Posterior cingulate gyrus (tissue), 11 donors: ENCODE measurements around the gene CDC123.
A peak's percentile ranks its signal among the peaks of the same experiment; 100 is the strongest.
"Not testable (repeated sequence)": the region's sequence is repeated elsewhere in the genome, so short reads cannot be mapped to it uniquely, and the experiment has no call there.

ENCODE experiments used
- DNase-seq, 10 donors: peaks; one replicate each; pipeline versions ENCODE4 v3.0.0 to v3.0.0-alpha.2; 2020 to 2021; ENCODE audit warnings: mixed read lengths in 3 of 10
- intact Hi-C: fragments of 100-400 bp; cut with DNase I; formaldehyde crosslinking; loops from one replicate; pipeline ENCODE4 v1.15.1; 2023

Gene CDC123

DNA sequence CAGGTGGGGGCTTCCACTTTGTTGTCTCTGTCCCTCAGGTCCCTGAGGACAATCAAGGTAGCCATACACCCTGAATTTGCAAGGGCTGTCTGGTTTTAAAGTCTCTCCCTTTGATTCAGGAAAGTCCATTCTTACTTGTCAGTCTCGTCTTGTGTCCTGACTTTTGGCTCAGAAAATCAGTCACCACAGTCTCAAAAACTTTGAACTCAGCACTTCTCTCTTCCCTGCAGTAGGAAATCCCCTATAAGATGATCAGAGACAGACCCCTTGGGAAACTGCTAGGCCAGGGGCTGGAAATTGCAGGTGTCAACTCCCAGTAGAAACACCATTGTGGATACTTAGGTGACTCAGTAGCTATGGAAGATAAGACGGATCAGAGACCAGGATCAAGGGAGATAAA lies 73.1 kb downstream of the CDC123 start:
- intact Hi-C loops, result loop anchor here (5.0 kb wide), 1 partner anchor 78 kb away; the partner anchor contains the start of gene CAMK1D
- no peak for DNase-seq

GRCh38 chr10:12271210-12271540 lies 75.2 kb downstream of the CDC123 start:
- peak in 1 of 10 donors; percentile 33 for DNase-seq
- intact Hi-C loops, result no loop called here

- intact Hi-C loops, result not testable (repeated sequence)
- DNase-seq, result peak in 2 of 10 donors; percentile 11 to 42
These were observed 81.9 kb downstream of the CDC123 start for GRCh38 chr10:12277862-12278261.

DNA sequence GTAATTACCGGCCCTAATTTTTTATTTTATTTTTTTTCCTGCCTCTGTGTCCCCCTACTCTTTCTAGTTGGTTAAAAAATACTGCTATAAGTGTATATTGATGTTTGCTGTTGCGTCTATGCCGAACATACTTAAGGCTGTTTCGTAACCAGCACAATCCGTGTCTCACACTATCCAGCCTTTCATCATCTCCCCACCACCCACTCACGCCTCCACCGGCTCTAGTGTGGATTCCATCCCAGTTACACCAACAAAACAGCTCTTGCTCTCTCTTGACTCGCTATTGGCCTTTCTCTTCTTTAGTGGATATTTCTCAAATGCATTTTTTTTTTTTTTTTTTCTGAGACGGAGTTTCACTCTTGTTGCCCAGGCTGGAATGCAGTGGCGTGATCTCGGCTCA lies 83.3 kb downstream of the CDC123 start:
- DNase-seq, result peak in 6 of 10 donors; percentile 14 to 85 (median 39)
- intact Hi-C loops, result no loop called here

- peak in 1 of 10 donors; percentile 47 for DNase-seq
- intact Hi-C loops, result no loop called here
These were observed 91.8 kb downstream of the CDC123 start for GRCh38 chr10:12287772-12288171.

DNA sequence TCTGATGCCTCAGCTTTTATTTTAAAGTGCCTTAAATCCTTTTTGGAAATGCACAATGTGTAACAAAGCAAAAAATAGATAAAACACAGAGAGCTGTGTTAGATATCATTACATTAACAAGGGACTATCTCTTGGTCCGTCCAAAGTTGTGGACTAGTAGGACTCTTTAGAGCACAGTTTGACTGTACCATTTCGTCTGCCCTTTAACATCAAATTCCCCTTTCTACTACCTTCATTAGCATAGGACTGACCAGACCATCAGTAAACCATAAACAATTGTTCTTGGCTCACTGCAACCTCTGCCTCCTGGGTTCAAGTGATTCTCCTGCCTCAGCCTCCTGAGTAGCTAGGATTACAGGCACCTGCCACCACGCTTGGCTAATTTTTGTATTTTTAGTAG lies 101.8 kb downstream of the CDC123 start:
- intact Hi-C loops, DNase-seq: not testable (repeated sequence)

DNA sequence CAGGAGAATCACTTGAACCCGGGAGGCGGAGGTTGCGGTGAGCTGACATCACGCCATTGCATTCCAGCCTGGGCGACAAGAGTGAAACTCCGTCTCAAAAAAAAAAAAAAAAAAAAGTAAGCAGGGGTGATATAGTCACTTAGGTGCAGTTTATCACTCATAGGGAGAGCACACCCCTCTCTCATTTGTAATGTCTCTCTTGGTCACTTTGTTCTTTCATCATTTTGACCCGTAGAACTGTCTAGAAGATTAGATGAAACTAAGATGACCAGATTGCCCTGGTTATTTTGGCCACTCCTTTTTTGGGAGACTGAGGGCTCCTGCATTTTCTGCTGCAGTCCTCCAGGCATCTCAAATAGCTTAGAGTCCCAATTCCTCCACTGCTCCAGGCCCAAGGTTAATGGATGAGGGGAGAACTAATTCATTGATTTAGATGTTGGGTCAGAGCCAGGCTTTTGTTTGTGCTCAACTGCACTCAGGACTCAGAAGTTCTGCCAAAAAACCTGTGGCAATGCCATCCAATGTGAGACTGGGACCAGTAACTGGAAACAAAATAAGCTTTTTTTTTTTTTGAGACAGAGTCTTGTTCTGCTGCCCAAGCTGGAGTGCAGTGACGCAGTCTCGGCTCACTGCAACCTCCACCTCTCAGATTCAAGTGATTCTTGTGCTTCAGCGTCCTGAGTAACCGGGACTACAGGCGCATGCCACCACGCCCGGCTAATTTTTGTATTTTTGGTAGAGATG lies 103.4 kb downstream of the CDC123 start:
- peak in 1 of 10 donors; percentile 64 for DNase-seq
- intact Hi-C loops, result no loop called here
